H9 (cell line): Measurements from ENCODE around the gene NOP9. TPM values are rescaled to one million over a fixed set of nuclear protein-coding genes. Genes with fewer than 3 reads are reported as not detected.
A peak's percentile ranks its signal among the peaks of the same experiment; 100 is the strongest.

Source experiments
- DNase-seq: peaks from one replicate; pipeline ENCODE4 v3.0.0-alpha.2; 2017
- H2AFZ ChIP-seq: one replicate; pipeline ENCODE4 v1.6.1; 2013; ENCODE audit warnings: mild to moderate bottlenecking, low read length, control low read depth, moderate library complexity
- H2AK5ac ChIP-seq: 2 replicates; pipeline ENCODE4 v1.6.1; 2013; ENCODE audit warnings: low read length, control low read depth, mixed read lengths; ENCODE audit not compliant: insufficient read length
- H2BK120ac ChIP-seq: one replicate; pipeline ENCODE4 v1.6.1; 2013; ENCODE audit warnings: low read depth, mild to moderate bottlenecking, low read length, control low read depth, inconsistent platforms; ENCODE audit not compliant: poor library complexity, severe bottlenecking
- H2BK12ac ChIP-seq: 2 replicates; pipeline ENCODE4 v1.6.1; 2013; ENCODE audit warnings: low read length, control low read depth, mixed read lengths, low read depth; ENCODE audit not compliant: insufficient read length
- H2BK15ac ChIP-seq: 2 replicates; pipeline ENCODE4 v1.6.1; 2013; ENCODE audit warnings: low read depth, low read length, control low read depth
- H2BK20ac ChIP-seq: one replicate; pipeline ENCODE4 v1.6.1; 2013; ENCODE audit warnings: low read depth, mild to moderate bottlenecking, low read length, control low read depth, inconsistent platforms; ENCODE audit not compliant: poor library complexity, severe bottlenecking
- H2BK5ac ChIP-seq: 2 replicates; pipeline ENCODE4 v1.6.1; 2013; ENCODE audit warnings: low read length, control low read depth, mixed read lengths; ENCODE audit not compliant: insufficient read length
- H3K14ac ChIP-seq: 2 replicates; pipeline ENCODE4 v1.6.1; 2013; ENCODE audit warnings: low read length, control low read depth; ENCODE audit not compliant: insufficient read depth
- H3K18ac ChIP-seq: 2 replicates; pipeline ENCODE4 v1.6.1; 2013; ENCODE audit warnings: low read depth, mild to moderate bottlenecking, mixed read lengths, low read length, control low read depth; ENCODE audit not compliant: insufficient read length
- H3K23ac ChIP-seq: 2 replicates; pipeline ENCODE4 v1.6.1; 2013; ENCODE audit warnings: low read length, control low read depth, mixed read lengths, low read depth; ENCODE audit not compliant: insufficient read length
- H3K23me2 ChIP-seq: 2 replicates; pipeline ENCODE4 v1.6.1; 2013; ENCODE audit warnings: low read depth, mild to moderate bottlenecking, mixed read lengths, low read length, control low read depth; ENCODE audit not compliant: insufficient read length, poor library complexity, severe bottlenecking
- H3K27ac ChIP-seq: 2 replicates; pipeline ENCODE4 v1.5.1; 2013; ENCODE audit warnings: low read length, control low read depth, mixed read lengths, low read depth; ENCODE audit not compliant: insufficient read length
- H3K27me3 ChIP-seq: 2 replicates; pipeline ENCODE4 v1.6.1; 2013; ENCODE audit warnings: low read length, control low read depth, inconsistent platforms; ENCODE audit not compliant: insufficient read depth
- H3K4ac ChIP-seq: 2 replicates; pipeline ENCODE4 v1.6.1; 2013; ENCODE audit warnings: low read depth, mild to moderate bottlenecking, control low read depth, inconsistent platforms, low read length, moderate library complexity
- H3K4me1 ChIP-seq: 2 replicates; pipeline ENCODE4 v1.6.1; 2013; ENCODE audit warnings: low read length, control low read depth, inconsistent platforms; ENCODE audit not compliant: insufficient read depth
- H3K4me2 ChIP-seq: 2 replicates; pipeline ENCODE4 v1.6.1; 2013; ENCODE audit warnings: low read length, control low read depth, mixed read lengths; ENCODE audit not compliant: insufficient read length, insufficient read depth
- H3K56ac ChIP-seq: 2 replicates; pipeline ENCODE4 v1.6.1; 2013; ENCODE audit warnings: low read depth, mild to moderate bottlenecking, mixed read lengths, low read length, control low read depth; ENCODE audit not compliant: insufficient read length
- H3K79me1 ChIP-seq: 2 replicates; pipeline ENCODE4 v1.6.1; 2013; ENCODE audit warnings: low read depth, mild to moderate bottlenecking, moderate library complexity, low read length, control low read depth, inconsistent platforms; ENCODE audit not compliant: insufficient read depth, poor library complexity, severe bottlenecking
- H3K79me2 ChIP-seq: 2 replicates; pipeline ENCODE4 v1.6.1; 2013; ENCODE audit warnings: low read length, control low read depth, inconsistent platforms; ENCODE audit not compliant: insufficient read depth
- H3K9ac ChIP-seq: 2 replicates; pipeline ENCODE4 v1.6.1; 2013; ENCODE audit warnings: low read length, control low read depth, mixed read lengths; ENCODE audit not compliant: insufficient read length; ENCODE audit errors: extremely low read depth
- H3K9me3 ChIP-seq: one replicate; pipeline ENCODE4 v1.6.1; 2013; ENCODE audit warnings: low read depth, low read length, inconsistent platforms; ENCODE audit not compliant: control insufficient read depth
- H3T11ph ChIP-seq: one replicate; pipeline ENCODE4 v1.6.1; 2013; ENCODE audit warnings: mild to moderate bottlenecking, low read length, control low read depth, inconsistent platforms
- H4K20me1 ChIP-seq: one replicate; pipeline ENCODE4 v1.6.1; 2013; ENCODE audit not compliant: control insufficient read depth, insufficient read length, insufficient read depth
- H4K5ac ChIP-seq: 2 replicates; pipeline ENCODE4 v1.6.1; 2013; ENCODE audit warnings: low read depth, mild to moderate bottlenecking, mixed read lengths, low read length, control low read depth; ENCODE audit not compliant: insufficient read length
- H4K8ac ChIP-seq: replicated peaks from 2 replicates; pipeline ENCODE4 v1.6.1; 2013; ENCODE audit warnings: low read length, control low read depth, mixed read lengths, low read depth; ENCODE audit not compliant: insufficient read length
- H4K91ac ChIP-seq: 2 replicates; pipeline ENCODE4 v1.6.1; 2013; ENCODE audit warnings: low read depth, mild to moderate bottlenecking, moderate library complexity, mixed read lengths, low read length, control low read depth; ENCODE audit not compliant: insufficient read length
- H3K27ac Mint-ChIP-seq, 3 experiments: 2 replicates in 2 of 3; 3 replicates in 1 of 3; pipeline ENCODE4 v1.8.0; 2020 to 2021; ENCODE audit warnings: mixed read lengths in 3 of 3, mild to moderate bottlenecking in 1 of 3, moderate library complexity in 1 of 3
- H3K27me3 Mint-ChIP-seq: 2 replicates; pipeline ENCODE4 v1.8.0; 2021; ENCODE audit warnings: low read depth, mild to moderate bottlenecking, moderate library complexity, mixed read lengths
- H3K36me3 Mint-ChIP-seq, 3 experiments: 2 replicates in 2 of 3; 3 replicates in 1 of 3; pipeline ENCODE4 v1.8.0; 2020 to 2021; ENCODE audit warnings: low read depth in 3 of 3, mixed read lengths in 3 of 3; ENCODE audit not compliant: insufficient read depth in 1 of 3
- H3K4me1 Mint-ChIP-seq, 2 experiments: 2 replicates each; pipeline ENCODE4 v1.8.0; 2020; ENCODE audit warnings: mixed read lengths in 2 of 2
- H3K4me3 Mint-ChIP-seq, 2 experiments: 2 replicates in 1 of 2; 3 replicates in 1 of 2; pipeline ENCODE4 v1.8.0; 2020 to 2021; ENCODE audit warnings: mild to moderate bottlenecking in 2 of 2, mixed read lengths in 2 of 2, moderate library complexity in 1 of 2
- H3K9me3 Mint-ChIP-seq, 2 experiments: 2 replicates in 1 of 2; 3 replicates in 1 of 2; pipeline ENCODE4 v1.8.0; 2020; ENCODE audit warnings: mild to moderate bottlenecking in 2 of 2, mixed read lengths in 2 of 2, moderate library complexity in 1 of 2
- CTCF ChIP-seq: fragments of 200-600 bp; sonication (generic); conservative IDR thresholded peaks from 3 replicates; pipeline ENCODE4 v1.8.0; 2021; ENCODE audit warnings: antibody characterized with exemption, mild to moderate bottlenecking
- WGBS: extraction: QIAGEN DNeasy Blood & Tissue Kit; methylation state at CpG from one replicate; pipeline ENCODE4 v1.1.7; 2013; ENCODE audit warnings: missing lambda C conversion rate, low lambda C conversion rate, mixed read lengths; ENCODE audit not compliant: insufficient read length; ENCODE audit errors: extremely low coverage; 5-methylcytosine and 5-hydroxymethylcytosine counted together
- total RNA-seq: library from RNA; stranded (reverse); gene quantifications from 2 replicates; pipeline ENCODE4 v1.2.1, GENCODE V29; 2021

The NOP9 gene
- total RNA-seq, 1 experiment from 2014 or later: 34.7 TPM

GRCh38 chr14:24310646-24311604 lies 11.3 kb downstream of the NOP9 start, which contains the start of gene LTB4R:
TSS of gene LTB4R (plus strand) at chr14:24311502. CDS start at chr14:24315652, 4,150 bp downstream.
- no peak within 1 kb of the TSS for H3K4ac ChIP-seq
- H3K56ac ChIP-seq: no peak within 1 kb of the TSS
- TF ChIP-seq CTCF: no peak
- H3K79me2 ChIP-seq: no peaks in the 10 kb centered on the region
- H3K27me3 ChIP-seq: no peaks in the 10 kb centered on the region
- H2BK5ac ChIP-seq: no peak within 1 kb of the TSS
- no peaks in the 10 kb centered on the region for H3K79me1 ChIP-seq
- peaks cover 5 to 6% of the 10 kb centered on the region in 2 experiments; a peak in 3 of 4 replicates for H3K4me1 Mint-ChIP-seq
- DNase-seq: no peak
- no peaks in the 10 kb centered on the region for H3K9me3 Mint-ChIP-seq
- H4K91ac ChIP-seq: no peak within 1 kb of the TSS
- H4K8ac ChIP-seq: no peak within 1 kb of the TSS
- H2BK20ac ChIP-seq: no peak within 1 kb of the TSS
- H2AFZ ChIP-seq: no peak within 1 kb of the TSS
- H3K4me2 ChIP-seq: no peak within 1 kb of the TSS
- H2BK15ac ChIP-seq: no peak within 1 kb of the TSS
- H3K9me3 ChIP-seq: no peaks in the 10 kb centered on the region
- no peak within 1 kb of the TSS for H3K27ac ChIP-seq
- no peak within 1 kb of the TSS for H4K5ac ChIP-seq
- H3T11ph ChIP-seq: no peak within 1 kb of the TSS
- no peaks in the 10 kb centered on the region for H3K23me2 ChIP-seq
- no peak within 1 kb of the TSS for H2BK120ac ChIP-seq
- H4K20me1 ChIP-seq: no peaks in the 10 kb centered on the region
- H3K36me3 Mint-ChIP-seq: peaks cover 5 to 40% (median 20%) of the 10 kb centered on the region in 3 experiments; a peak in 6 of 7 replicates
- H3K27me3 Mint-ChIP-seq: peaks cover 8% of the 10 kb centered on the region
- no peak within 1 kb of the TSS for H3K18ac ChIP-seq
- H3K4me1 ChIP-seq: no peaks in the 10 kb centered on the region
- no peak within 1 kb of the TSS for H2BK12ac ChIP-seq
- no peak within 1 kb of the TSS for H3K9ac ChIP-seq
- H3K23ac ChIP-seq: no peak within 1 kb of the TSS
- no peak within 1 kb of the TSS for H3K4me3 Mint-ChIP-seq
- no peak within 1 kb of the TSS for H2AK5ac ChIP-seq
- H3K14ac ChIP-seq: no peak within 1 kb of the TSS
- WGBS: no CpG with 5 or more reads among the region's 99 CpGs
- H3K27ac Mint-ChIP-seq: peak within 1 kb of the TSS in 1 of 3 experiments; percentile 77; a peak in 1 of 7 replicates
